ENCODE data around the gene TMC6.
"Not testable (repeated sequence)": the region's sequence is repeated elsewhere in the genome, so short reads cannot be mapped to it uniquely, and the experiment has no call there.

The TMC6 gene

DNA sequence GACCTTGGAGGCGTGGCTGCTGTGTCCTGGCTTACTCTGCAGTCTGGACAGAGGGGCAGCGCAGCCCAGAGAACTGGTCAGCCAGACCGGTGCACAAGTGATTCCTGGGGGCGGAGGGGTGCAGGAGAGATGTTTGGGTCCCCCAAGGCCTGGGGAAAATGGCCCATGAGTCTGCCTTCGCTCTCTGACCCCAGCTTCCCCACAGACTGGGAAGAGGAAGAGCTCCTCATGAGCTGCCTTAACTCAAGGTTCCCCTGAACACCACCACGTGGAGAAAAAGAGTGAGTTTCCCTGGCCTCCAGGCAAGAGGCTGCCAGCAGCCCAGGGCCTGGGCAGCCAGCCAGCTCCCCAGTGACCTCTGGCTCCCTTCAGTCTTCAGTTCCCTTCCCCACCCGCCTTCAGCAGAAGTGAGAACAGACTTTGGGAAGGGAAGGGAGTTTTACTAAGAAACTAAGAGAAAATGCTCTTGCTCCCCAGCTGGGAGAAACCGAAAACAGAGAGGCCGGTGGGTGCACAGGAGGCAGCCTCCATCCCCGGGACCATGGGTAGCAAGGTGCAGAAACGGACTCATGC is 15.7 kb upstream of the TMC6 start:
- in situ Hi-C loops (cut with MboI; ENCODE audit: low sequenced_read_pairs, unreplicated experiment) = no loop called here
- TF ChIP-seq, protein P1, sequence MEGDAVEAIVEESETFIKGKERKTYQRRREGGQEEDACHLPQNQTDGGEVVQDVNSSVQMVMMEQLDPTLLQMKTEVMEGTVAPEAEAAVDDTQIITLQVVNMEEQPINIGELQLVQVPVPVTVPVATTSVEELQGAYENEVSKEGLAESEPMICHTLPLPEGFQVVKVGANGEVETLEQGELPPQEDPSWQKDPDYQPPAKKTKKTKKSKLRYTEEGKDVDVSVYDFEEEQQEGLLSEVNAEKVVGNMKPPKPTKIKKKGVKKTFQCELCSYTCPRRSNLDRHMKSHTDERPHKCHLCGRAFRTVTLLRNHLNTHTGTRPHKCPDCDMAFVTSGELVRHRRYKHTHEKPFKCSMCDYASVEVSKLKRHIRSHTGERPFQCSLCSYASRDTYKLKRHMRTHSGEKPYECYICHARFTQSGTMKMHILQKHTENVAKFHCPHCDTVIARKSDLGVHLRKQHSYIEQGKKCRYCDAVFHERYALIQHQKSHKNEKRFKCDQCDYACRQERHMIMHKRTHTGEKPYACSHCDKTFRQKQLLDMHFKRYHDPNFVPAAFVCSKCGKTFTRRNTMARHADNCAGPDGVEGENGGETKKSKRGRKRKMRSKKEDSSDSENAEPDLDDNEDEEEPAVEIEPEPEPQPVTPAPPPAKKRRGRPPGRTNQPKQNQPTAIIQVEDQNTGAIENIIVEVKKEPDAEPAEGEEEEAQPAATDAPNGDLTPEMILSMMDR (IDR thresholded peaks at IDR 0.05; ENCODE audit: borderline replicate concordance, control extremely low read depth, extremely low read depth, insufficient read depth, missing control alignments) = no peak
- DNase-seq (ENCODE audit: low spot score) = no peak

DNA sequence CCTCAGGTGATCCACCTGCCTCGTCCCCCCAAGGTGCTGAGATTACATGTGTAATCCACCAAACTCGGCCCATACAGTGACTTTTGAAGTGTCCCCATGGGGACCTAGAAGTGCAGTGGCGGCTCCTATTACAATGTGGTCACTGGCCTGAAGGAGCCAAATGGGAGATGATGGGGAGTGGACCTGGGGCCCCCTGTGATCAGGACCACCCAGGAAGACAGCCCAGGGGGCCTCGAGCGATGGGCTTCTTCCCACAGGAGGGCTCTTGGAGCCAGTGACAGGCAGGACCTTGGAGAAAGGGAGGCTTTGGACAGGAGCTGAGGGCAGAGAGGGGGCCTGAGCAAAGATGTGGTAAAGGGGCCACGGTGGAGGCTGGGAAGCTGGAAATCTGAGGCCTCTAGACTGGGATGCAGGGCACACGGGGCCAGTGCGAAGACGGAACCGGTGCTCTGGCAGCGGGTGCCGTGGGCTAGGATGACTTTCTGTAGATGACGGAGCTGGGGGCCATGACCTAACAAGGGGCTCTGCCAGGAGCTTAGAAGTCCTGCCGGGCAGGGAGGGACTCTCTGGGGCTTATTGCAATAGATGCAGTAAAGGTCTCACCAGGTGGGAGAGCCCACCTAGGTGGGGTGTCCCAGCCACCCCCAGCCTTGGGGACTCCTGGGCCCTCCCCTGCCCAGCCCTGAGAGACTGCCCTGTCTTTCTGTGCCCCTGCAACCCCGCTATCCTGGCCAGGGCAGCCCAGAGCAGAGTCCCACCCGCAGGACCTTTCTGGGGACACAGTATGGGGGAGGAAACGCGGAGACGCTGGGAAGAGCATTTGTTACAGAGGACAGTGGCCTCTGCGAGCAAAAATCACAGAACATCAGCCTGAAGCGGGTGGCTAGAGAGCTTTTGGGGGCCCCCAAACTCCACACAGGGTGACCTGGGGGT is 14.9 kb upstream of the TMC6 start:
- DNase-seq (ENCODE audit: low spot score) = no peak
- in situ Hi-C loops (cut with MboI; ENCODE audit: low sequenced_read_pairs, unreplicated experiment) = no loop called here
- TF ChIP-seq, protein P1 (IDR thresholded peaks at IDR 0.05; ENCODE audit: borderline replicate concordance, control extremely low read depth, extremely low read depth, insufficient read depth, missing control alignments) = no peak

DNA sequence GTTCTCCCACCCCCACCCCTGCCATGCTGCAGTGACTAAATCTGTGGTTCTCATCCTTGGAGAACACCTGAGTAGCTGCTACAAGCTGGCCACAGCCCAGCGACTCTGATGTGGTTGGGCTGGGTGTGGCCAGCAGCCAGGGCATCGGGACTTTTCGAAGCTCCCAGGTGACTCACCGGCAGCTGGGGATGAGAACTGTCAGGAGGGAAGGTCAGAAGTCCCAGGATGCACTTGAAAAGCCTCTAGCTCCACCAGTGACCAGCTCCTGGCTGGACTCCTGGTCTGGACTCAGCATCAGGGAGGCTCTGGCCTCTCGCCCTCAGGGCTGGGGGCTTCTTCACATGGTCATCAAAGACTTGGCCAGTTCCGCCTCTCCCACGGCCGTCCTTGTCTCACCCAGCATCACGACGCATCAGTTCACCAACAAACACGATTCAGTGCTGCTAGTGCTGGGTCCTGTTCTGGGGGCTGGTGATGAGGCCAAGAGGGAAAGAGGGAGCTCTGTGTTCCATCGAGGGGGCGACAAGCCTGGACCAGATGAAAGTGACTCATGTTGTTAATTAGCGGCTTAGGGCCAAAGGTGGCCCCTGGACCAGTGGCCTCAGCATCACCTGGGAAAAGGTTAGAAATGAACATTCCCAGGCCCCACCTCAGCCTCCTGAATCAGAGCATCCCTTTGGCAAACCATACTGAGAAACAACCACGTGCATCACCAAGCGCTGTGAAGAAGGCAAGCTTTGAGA is 13.7 kb upstream of the TMC6 start:
- TF ChIP-seq, protein P1 (IDR thresholded peaks at IDR 0.05; ENCODE audit: borderline replicate concordance, control extremely low read depth, extremely low read depth, insufficient read depth, missing control alignments) = no peak
- in situ Hi-C loops (cut with MboI; ENCODE audit: low sequenced_read_pairs, unreplicated experiment) = no loop called here
- no peak for DNase-seq (ENCODE audit: low spot score)

DNA sequence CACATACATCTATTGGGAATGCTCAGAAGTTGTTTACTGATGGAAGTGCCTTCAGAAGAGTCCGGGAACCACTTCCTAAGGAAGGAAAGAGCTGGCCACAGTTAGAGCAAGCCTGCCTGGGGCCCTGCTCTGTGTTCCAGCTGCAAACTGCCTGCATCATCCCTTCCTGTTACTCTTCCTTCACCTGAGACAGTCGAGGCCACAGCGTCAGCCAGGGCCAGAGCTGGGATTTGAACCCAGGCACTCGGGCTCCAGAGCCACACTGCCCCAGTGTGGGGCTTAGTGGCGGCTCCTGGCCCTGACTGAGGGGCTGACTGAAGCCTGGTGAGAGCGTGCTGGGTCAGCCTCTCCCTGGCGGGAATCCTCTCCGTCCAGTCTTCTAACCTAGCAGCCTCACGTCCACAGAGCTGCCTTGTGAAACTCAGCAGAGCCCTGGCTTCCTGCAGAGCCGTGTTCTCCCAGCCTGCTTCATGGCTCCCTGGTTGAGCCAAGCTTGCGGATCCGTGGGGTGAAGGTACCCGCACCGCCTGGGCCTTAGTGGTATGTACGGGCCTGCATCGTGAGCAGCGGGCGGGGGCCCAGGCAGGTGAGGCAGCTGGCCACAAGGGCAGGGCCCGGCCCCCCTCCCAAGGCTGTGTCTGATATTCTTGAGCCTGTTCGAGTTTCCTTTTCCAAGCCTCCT is 13.0 kb upstream of the TMC6 start:
- TF ChIP-seq, protein P1 (IDR thresholded peaks at IDR 0.05; ENCODE audit: borderline replicate concordance, control extremely low read depth, extremely low read depth, insufficient read depth, missing control alignments) = no peak

DNA sequence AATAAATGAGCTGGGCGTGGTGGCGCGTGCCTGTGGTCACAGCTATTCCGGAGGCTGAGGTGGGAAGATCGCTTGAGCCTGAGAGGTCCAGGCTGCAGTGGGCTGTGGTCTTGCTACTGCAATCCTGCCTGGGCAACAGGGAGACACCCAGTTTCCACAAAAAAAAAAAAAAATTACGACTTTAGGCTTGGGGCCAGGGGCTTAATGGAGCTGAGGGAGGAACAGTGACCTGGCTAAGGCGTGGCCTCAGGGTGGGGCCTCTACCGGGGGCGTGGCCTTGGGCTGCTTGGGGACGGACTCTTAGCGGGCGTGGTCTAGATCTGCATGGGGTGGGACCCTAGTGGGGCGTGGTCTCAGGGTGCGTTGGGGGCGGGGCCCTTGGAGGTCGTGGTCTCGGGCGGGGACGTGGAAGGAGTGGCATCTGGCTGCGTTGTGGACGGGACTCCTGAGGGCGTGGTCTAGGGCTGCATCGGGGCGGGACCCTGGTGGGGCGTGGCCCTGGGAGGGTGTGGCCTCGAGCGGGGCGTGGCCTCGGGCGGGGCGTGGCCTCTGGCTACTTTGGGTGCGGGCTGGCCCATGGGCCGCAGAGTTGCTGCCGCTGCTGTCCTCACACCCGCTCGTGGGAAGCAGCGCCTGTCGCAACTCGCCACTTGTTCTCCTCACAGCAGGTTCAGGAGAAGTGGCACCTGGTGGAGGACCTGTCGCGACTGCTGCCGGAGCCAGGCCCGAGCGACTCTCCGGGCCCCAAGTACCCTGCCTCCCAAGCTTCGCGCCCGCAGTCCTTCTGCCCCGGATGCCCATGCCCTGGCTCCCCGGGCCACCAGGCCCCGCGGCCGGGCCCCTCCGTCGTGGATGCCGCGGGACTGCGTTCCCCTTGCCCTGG is 11.9 kb upstream of the TMC6 start:
- TF ChIP-seq, protein P1 (IDR thresholded peaks at IDR 0.05; ENCODE audit: borderline replicate concordance, control extremely low read depth, extremely low read depth, insufficient read depth, missing control alignments) = no peak
- in situ Hi-C loops (cut with MboI; ENCODE audit: low sequenced_read_pairs, unreplicated experiment) = no loop called here
- peak; percentile 98 for DNase-seq (ENCODE audit: low spot score)

More for the DNA sequence above, 13.0 kb upstream of the TMC6 start:
- in situ Hi-C loops (cut with MboI; ENCODE audit: low sequenced_read_pairs, unreplicated experiment) = no loop called here
- no peak for DNase-seq (ENCODE audit: low spot score)

DNA sequence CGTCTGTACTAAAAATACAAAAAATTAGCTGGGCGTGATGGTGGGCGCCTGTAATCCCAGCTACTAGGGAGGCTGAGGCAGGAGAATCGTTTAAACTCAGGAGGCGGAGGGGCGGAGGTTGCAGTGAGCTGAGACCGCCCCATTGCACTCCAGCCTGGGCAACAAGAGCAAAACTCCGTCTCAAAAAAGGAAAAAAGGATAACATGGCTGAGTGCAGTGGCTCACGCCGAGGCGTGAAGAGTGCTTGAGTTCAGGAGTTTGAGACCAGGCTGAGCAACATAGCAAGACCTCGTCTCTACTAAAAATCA is 11.3 kb upstream of the TMC6 start:
- DNase-seq (ENCODE audit: low spot score); in situ Hi-C loops (cut with MboI; ENCODE audit: low sequenced_read_pairs, unreplicated experiment): not testable (repeated sequence)

Data from GM13976 (cell line).